Transverse colon (tissue), 4 donors: Measurements from ENCODE around the gene SOD3.

ENCODE experiments used
- EP300 ChIP-seq: sonication (generic); formaldehyde crosslinking; IDR thresholded peaks from one replicate; pipeline ENCODE4 v1.6.1; 2017; ENCODE audit warnings: antibody characterized with exemption, low read depth
- POLR2AphosphoS5 ChIP-seq, 3 donors: sonication (generic); formaldehyde crosslinking; IDR thresholded peaks; one replicate each; pipeline ENCODE4 v1.6.1; 2016; ENCODE audit warnings: antibody characterized with exemption in 3 of 3
- TF ChIP-seq, protein P1 (sequence below), 5 experiments: fragments of 200-600 bp in 3 of 5; fragments of 450-650 bp in 2 of 5; sonication (generic) in 3 of 5; IDR thresholded peaks; 1 replicate in 2 of 5; 2 replicates in 3 of 5; pipeline ENCODE4 v1.5.1; 2016 to 2017; ENCODE audit warnings: antibody characterized with exemption in 5 of 5, inconsistent platforms in 3 of 5, mild to moderate bottlenecking in 2 of 5, moderate library complexity in 1 of 5

DNA sequence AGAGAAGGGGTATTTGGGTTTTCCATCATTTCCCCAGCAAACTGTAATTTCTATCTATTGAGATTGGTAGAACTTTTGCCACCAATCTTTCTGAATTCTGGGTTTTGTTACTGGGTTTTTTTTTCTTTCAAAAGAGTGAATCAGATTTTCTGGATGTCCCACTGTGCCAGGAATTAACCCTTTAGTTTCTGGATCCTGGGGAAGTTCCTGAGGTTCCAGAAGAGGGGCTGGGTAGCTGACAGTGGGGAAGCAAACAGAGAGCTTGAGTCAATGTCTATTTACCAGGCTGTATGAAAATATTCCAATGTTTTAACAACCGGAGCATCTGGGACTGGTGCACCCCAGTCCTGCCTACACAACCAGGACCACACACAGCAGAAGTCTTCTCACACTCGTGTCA lies 25.8 kb upstream of the SOD3 start:
- TF ChIP-seq, protein P1, sequence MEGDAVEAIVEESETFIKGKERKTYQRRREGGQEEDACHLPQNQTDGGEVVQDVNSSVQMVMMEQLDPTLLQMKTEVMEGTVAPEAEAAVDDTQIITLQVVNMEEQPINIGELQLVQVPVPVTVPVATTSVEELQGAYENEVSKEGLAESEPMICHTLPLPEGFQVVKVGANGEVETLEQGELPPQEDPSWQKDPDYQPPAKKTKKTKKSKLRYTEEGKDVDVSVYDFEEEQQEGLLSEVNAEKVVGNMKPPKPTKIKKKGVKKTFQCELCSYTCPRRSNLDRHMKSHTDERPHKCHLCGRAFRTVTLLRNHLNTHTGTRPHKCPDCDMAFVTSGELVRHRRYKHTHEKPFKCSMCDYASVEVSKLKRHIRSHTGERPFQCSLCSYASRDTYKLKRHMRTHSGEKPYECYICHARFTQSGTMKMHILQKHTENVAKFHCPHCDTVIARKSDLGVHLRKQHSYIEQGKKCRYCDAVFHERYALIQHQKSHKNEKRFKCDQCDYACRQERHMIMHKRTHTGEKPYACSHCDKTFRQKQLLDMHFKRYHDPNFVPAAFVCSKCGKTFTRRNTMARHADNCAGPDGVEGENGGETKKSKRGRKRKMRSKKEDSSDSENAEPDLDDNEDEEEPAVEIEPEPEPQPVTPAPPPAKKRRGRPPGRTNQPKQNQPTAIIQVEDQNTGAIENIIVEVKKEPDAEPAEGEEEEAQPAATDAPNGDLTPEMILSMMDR (IDR thresholded peaks at IDR 0.05) = no peak
- TF ChIP-seq POLR2AphosphoS5 (IDR thresholded peaks at IDR 0.05) (no peak), EP300 (no peak)
